Activated CD8-positive, alpha-beta memory T cell treated with anti-CD3 and anti-CD28 coated beads for 48 hours (primary cell): ENCODE data around the gene PAIP2B.
A peak's percentile ranks its signal among the peaks of the same experiment; 100 is the strongest.
"Not testable (repeated sequence)": the region's sequence is repeated elsewhere in the genome, so short reads cannot be mapped to it uniquely, and the experiment has no call there.

ENCODE experiments used
- DNase-seq, 3 experiments: peaks; one replicate each; pipeline ENCODE4 v3.0.0-alpha.2; 2020; ENCODE audit warnings: low read depth in 2 of 3, low spot score in 2 of 3

PAIP2B gene

GRCh38 chr2:71220743-71221142 is 6.2 kb downstream of the PAIP2B start:
- DNase-seq: no peak

- no peak for DNase-seq
Observed at GRCh38 chr2:71216501-71216900, 10.4 kb downstream of the PAIP2B start.

GRCh38 chr2:71215447-71215846 is 11.5 kb downstream of the PAIP2B start:
- no peak for DNase-seq

- DNase-seq: no peak
Observed at GRCh38 chr2:71212336-71212735, 14.6 kb downstream of the PAIP2B start.

- no peak for DNase-seq
Observed at GRCh38 chr2:71210292-71210691, 16.6 kb downstream of the PAIP2B start.

- no peak for DNase-seq
Observed at GRCh38 chr2:71208756-71209155, 18.1 kb downstream of the PAIP2B start.

- no peak for DNase-seq
Observed at GRCh38 chr2:71207601-71208000, 19.3 kb downstream of the PAIP2B start.

- no peak for DNase-seq
Observed at GRCh38 chr2:71206271-71206670, 20.6 kb downstream of the PAIP2B start.

GRCh38 chr2:71191570-71191943 is 35.3 kb downstream of the PAIP2B start:
- no peak for DNase-seq

GRCh38 chr2:71190656-71191569 is 36.0 kb downstream of the PAIP2B start:
- DNase-seq: no peak

GRCh38 chr2:71187589-71187988 is 39.3 kb downstream of the PAIP2B start:
- no peak for DNase-seq

- DNase-seq: no peak
Observed at GRCh38 chr2:71186973-71187372, 39.9 kb downstream of the PAIP2B start.

- not testable (repeated sequence) for DNase-seq
Observed at GRCh38 chr2:71183306-71184115, 43.4 kb downstream of the PAIP2B start.

GRCh38 chr2:71181316-71181715 is 45.6 kb downstream of the PAIP2B start:
- DNase-seq: no peak

- DNase-seq: not testable (repeated sequence)
Observed at GRCh38 chr2:71178836-71179235, 48.1 kb downstream of the PAIP2B start.

- no peak for DNase-seq
Observed at GRCh38 chr2:71174207-71174606, 52.7 kb downstream of the PAIP2B start.

GRCh38 chr2:71173096-71173495 is 53.8 kb downstream of the PAIP2B start:
- DNase-seq: no peak

GRCh38 chr2:71166812-71167211 is 60.1 kb downstream of the PAIP2B start:
- no peak for DNase-seq

- DNase-seq: peak; percentile 17 to 65 (median 40)
Observed at GRCh38 chr2:71157124-71157793, 69.6 kb downstream of the PAIP2B start.

- no peak for DNase-seq
Observed at GRCh38 chr2:71156573-71156972, 70.3 kb downstream of the PAIP2B start.

GRCh38 chr2:71155846-71156245 is 71.1 kb downstream of the PAIP2B start:
- DNase-seq: no peak

GRCh38 chr2:71154798-71155197 is 72.1 kb downstream of the PAIP2B start:
- DNase-seq: no peak
